Muscle of arm (tissue), 12 donors: Measurements from ENCODE around the gene PPARG. TPM values are rescaled to one million over a fixed set of nuclear protein-coding genes. Genes with fewer than 3 reads are reported as not detected.
"Not testable (repeated sequence)": the region's sequence is repeated elsewhere in the genome, so short reads cannot be mapped to it uniquely, and the experiment has no call there.

Experiments
- DNase-seq: peaks from one replicate; pipeline ENCODE4 v3.0.0-alpha.2; 2013
- polyA plus RNA-seq, 12 donors: library from polyadenylated mRNA; unstranded; fragments of 120-200 nt; gene quantifications; one replicate each; pipeline ENCODE4 v1.2.1, GENCODE V29; 2013; ENCODE audit not compliant: insufficient read length in 12 of 12

PPARG gene
- polyA plus RNA-seq, 12 donors = 2.6 to 20.3 (median 4.5) TPM; not detected in 1

DNA sequence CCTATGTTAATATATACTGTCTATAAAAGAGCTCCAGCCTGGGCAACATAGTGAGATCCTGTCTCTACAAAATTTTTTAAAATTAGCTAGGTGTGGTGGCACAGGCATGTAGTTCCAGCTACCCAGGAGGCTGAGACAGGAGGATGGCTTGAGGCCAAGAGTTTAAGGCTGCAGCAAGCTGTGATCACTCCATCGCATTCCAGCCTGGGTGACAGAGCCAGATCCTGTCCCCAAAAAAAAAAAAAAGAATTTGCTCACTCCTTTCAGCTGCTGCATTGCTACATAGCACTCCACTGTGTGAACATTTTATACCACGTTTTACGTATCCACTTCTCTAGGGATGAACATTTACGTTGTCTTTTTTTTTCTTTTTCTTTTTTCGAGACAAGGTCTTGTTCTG is 189.5 kb downstream of the PPARG start:
- no peak for DNase-seq

DNA sequence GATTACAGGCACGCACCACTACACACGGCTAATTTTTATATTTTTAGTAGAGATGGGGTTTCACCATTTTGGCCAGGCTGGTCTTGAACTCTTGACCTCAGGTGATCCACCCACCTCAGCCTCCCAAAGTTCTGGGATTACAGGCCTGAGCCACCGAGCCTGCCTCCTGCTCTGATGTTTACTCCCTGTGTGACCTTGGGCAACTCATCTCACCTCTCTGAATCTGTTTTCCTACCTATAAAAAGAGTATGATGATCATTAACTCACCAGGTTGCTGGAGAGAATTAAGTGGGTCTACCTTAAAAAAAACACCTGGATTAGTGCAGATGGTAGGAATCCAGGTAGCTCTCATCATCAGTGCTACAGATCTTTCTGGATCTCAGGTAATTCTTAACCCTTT is 190.3 kb downstream of the PPARG start:
- not testable (repeated sequence) for DNase-seq

DNA sequence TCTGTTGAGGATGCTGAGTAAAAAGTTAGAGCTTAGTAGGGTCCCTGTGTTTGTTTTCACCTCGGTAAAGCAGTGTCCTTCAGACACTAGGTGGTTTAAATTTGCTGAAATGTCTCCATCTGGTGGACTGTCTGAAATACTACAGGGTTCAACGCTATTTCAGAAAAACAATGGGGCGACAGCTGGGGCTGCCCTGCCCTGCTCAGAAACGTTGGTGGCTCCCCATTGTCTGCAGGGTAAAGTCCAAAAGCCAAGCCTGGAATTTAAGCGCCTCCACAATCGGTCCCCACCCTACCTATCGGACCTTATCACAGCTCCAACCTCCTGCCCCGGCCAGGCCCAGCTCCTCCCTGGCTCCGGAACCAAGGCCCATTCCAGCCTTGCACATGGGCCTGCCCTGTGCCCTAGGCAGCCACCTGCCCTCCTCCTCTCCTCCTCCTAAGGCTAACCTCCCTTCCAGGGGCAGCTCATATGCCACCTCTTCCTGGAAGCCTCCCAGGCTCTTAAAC is 191.1 kb downstream of the PPARG start:
- peak; percentile 41 for DNase-seq

DNA sequence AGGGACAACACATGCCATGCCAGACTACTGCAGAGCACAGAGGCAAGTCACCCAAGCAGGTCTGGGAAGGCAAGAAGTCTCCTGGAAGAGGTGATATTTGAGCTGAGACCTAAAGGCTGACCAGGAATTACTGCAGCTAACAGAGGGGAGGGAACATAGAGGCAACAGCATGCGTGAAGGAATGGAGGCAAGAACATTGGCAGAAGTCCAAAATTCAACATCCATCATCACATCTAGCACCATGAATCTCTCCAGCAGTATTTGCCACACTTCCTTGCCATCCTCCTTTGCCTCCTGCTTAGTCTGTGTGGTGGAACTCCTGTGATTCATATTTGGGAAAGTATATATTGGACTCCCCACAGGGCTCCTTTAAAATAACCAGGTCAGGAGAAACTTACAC is 194.5 kb downstream of the PPARG start:
- DNase-seq = no peak

DNA sequence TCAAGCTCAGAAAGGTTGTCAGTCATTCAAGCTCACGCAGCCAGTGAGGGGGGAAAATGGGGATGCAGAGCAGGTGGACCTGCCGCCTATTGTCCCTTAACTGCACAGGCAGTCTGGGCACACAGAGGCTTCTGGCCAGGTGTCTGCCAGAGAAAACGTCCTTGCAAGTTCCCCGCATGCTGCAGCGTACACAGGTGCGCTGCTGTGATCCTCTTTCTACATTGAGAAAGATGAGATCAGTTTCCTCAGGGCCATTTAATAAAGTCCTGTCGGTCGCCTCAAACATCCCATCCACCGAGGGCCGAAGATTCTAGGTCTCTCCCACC is 195.0 kb downstream of the PPARG start:
- DNase-seq = no peak

Other genes starting within 250 kb of the PPARG start
- 1 to 10 TPM in 10 of 12 donors, not detected in 2; 1.0 to 3.3 (median 1.8) TPM for gene TIMP4, start 130.2 kb upstream of the PPARG start, polyA plus RNA-seq
- gene TSEN2, start 195.4 kb downstream of the PPARG start, polyA plus RNA-seq = 10 to 100 TPM in 6 of 12 donors, 1 to 10 TPM in 4, not detected in 2; 8.2 to 21.3 (median 11.2) TPM